Bronchial epithelial cell (primary cell): ENCODE results near the gene SNW1. TPM values are rescaled to one million over a fixed set of nuclear protein-coding genes. Genes with fewer than 3 reads are reported as not detected.

Experiments
- DNase-seq: peaks from one replicate; pipeline ENCODE4 v3.0.0-alpha.2; 2010; ENCODE audit warnings: low read depth
- FAIRE-seq: peaks from 2 replicates; lab custom pipeline; 2011; peaks lifted over from hg19 to GRCh38; lab: Jason Lieb, UNC
- H3K27me3 ChIP-seq: 2 replicates; pipeline ENCODE4 v1.5.1; 2011; ENCODE audit warnings: low read length; ENCODE audit not compliant: control insufficient read depth, insufficient read depth
- H3K36me3 ChIP-seq: 2 replicates; pipeline ENCODE4 v1.5.1; 2011; ENCODE audit warnings: low read length; ENCODE audit not compliant: control insufficient read depth, insufficient read depth
- H3K4me3 ChIP-seq: 2 replicates; pipeline ENCODE4 v1.5.1; 2011; ENCODE audit warnings: mild to moderate bottlenecking, low read depth, low read length, control low read depth
- total RNA-seq: library from RNA; depleted of rRNA; stranded (reverse); fragments of >200 nt; gene quantifications from 2 replicates; pipeline ENCODE4 v1.2.1, GENCODE V29; 2014
- TF ChIP-seq, protein P1 (sequence below): IDR thresholded peaks from 2 replicates; pipeline ENCODE4 v1.5.1; 2011; ENCODE audit warnings: mild to moderate bottlenecking, moderate library complexity, low read length, control low read depth, inconsistent platforms; ENCODE audit not compliant: insufficient read depth, severe bottlenecking

The SNW1 gene
- total RNA-seq, 1 donor from 2014 or later, result 45.5 TPM

DNA sequence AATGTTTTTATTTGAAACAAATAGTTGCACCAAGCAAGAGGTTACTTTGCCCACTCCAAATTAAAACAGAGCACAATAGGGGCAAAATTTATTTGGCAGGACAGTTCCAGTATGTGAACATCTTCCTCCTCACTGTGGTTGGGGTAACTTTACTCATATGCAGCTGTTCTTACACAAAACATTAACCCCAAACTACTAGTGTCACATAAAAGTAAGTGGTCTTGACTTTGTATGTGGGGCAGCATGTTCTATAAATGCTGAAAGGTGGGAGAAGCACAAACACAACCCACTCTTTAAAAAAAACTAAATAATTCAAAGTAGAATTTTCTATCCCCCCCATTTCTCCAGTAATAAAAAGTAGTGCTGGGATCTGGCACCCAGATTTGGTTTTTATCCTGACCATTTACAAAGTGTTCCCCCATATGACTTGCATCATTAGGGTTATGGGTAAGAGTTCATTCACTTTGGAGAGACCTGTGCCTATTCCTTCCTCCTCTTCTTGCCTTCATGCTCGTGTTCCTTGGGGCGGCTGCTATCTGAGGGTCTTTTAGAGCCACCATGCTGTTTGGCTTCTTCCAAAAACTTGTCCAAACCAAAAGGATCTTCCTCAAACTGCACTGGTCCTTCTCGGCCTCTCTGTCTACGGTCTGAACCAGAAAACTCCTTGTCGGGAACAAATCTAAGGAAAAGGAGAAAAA lies 43.2 kb downstream of the SNW1 start:
- FAIRE-seq (no peak), DNase-seq (no peak)
- TF ChIP-seq, protein P1, sequence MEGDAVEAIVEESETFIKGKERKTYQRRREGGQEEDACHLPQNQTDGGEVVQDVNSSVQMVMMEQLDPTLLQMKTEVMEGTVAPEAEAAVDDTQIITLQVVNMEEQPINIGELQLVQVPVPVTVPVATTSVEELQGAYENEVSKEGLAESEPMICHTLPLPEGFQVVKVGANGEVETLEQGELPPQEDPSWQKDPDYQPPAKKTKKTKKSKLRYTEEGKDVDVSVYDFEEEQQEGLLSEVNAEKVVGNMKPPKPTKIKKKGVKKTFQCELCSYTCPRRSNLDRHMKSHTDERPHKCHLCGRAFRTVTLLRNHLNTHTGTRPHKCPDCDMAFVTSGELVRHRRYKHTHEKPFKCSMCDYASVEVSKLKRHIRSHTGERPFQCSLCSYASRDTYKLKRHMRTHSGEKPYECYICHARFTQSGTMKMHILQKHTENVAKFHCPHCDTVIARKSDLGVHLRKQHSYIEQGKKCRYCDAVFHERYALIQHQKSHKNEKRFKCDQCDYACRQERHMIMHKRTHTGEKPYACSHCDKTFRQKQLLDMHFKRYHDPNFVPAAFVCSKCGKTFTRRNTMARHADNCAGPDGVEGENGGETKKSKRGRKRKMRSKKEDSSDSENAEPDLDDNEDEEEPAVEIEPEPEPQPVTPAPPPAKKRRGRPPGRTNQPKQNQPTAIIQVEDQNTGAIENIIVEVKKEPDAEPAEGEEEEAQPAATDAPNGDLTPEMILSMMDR, result no peak
- Histone ChIP-seq H3K4me3 (no peak overlapping the region), H3K36me3 (peaks cover 8% of the 10 kb centered on the region), H3K27me3 (no peaks in the 10 kb centered on the region)

DNA sequence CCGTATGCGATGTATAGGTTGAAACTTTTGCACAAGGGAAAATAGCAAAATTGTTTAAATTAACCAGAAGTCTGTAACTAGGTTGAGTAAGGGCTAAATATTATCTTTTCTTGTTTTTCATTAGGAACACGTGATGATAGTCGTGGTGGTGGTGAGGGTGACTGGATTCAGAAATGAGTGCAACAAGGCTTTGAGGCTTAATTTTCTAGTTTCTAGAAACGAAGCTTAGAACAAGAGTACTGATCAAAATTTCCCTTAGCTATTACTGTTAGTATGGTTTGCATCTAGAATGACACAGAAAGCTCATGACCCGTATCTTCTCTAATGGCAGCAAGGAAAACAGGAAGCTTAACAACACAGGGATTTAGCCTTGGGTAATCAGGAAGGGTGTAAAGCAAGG lies 46.0 kb downstream of the SNW1 start:
- DNase-seq, result no peak
- no peak for FAIRE-seq
- Histone ChIP-seq H3K27me3 (no peaks in the 10 kb centered on the region), H3K4me3 (no peak overlapping the region), H3K36me3 (peaks cover 10% of the 10 kb centered on the region)
- TF ChIP-seq, protein P1, result no peak

DNA sequence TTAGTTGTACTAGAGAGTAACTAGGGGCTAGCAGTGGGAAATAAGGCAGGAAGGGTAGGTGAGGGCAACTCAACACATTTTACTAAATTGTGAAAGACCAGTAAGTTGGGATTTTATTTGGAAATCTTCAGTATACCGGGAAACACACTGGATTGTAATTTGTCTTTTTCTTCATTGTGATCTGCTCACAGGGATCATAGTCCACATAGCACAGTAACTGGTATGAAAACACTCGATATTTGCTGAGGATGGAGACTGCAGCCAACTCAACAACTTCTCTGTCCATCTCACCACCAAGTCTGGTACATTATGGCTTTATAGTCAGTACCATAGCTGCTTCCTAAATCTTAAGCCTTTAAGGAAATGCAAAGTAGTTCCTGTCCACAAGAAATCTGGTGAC lies 50.6 kb downstream of the SNW1 start:
- no peak for DNase-seq
- peaks cover 7% of the 10 kb centered on the region for H3K36me3 ChIP-seq
- no peaks in the 10 kb centered on the region for H3K27me3 ChIP-seq
- no peak for FAIRE-seq
- TF ChIP-seq, protein P1, result no peak
- H3K4me3 ChIP-seq, result no peak overlapping the region

DNA sequence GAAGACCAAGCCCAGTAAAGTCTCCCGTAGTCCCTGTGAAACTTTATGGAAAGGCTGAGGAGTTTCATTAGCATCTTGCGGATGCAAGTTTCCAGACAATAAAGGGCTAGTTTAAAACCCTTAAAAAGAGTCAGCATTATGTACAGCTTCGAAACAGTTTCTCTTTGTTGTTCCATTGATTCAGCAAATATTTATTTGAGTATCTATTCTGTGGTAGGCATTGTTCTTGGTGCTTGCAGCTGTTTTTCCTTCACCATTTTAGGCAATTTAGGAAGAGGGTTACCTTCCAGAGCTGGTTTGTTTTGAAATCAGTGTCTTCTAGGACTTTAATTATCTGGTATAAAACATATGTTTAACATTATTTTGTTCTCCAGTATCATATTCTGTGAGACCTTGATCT lies 51.5 kb downstream of the SNW1 start:
- FAIRE-seq, result no peak
- TF ChIP-seq, protein P1, result no peak
- Histone ChIP-seq H3K27me3 (no peaks in the 10 kb centered on the region), H3K36me3 (peaks cover 4% of the 10 kb centered on the region), H3K4me3 (no peak overlapping the region)
- no peak for DNase-seq

DNA sequence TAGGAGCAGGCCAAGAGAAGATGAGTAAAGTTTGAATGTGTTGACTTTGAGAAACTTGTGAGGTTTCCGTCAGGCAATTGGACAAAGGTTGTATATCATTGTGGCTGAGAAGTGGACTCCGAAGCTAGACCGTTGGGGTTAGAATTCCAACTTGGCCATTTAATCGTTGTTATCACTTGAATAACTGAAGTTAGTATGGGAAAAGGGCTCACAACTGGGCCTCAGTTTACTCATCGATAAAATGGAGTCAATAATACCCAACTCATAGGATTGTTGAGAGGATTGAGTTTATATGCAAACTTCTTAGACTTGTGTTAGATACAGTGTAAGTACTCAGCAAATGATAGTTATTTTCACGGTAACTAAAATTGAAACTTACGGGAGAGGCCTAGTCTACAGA lies 52.2 kb downstream of the SNW1 start:
- no peaks in the 10 kb centered on the region for H3K27me3 ChIP-seq
- TF ChIP-seq, protein P1, result no peak
- no peak for FAIRE-seq
- H3K36me3 ChIP-seq, result peaks cover 5% of the 10 kb centered on the region
- peak overlapping the region; percentile 97 for H3K4me3 ChIP-seq
- DNase-seq, result no peak
